NCI-H2081 (cell line): ENCODE data around the gene RAPGEF1.

Source experiments
- DNase-seq, 2 experiments: peaks; one replicate each; lab custom pipeline; 2025; lab: John Stamatoyannopoulos, UW

Gene RAPGEF1

GRCh38 chr9:131650254-131650653, 89.6 kb downstream of the RAPGEF1 start:
- DNase-seq: no peak

DNA sequence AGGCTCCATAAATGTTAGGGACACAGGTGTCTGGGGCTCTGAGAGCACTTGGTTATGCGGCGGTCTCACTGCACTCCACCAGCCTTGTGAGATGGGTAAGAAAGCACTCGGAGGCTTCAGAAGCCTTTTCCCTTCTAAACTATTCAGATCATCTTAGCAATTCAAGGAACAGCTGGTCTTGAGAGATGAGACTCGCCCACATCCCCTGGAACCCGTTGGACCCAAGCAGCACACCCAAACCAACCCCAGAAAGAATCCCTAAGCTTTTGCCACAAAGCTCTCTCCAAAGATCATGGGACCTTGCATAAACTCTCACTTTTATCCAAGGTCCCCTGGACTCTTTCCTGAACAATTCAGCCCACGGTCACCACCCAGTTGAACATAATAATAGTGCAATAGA, 90.2 kb downstream of the RAPGEF1 start:
- DNase-seq: no peak

- DNase-seq: no peak
Measured at GRCh38 chr9:131645078-131645776, 94.6 kb downstream of the RAPGEF1 start.

GRCh38 chr9:131642496-131643083, 97.3 kb downstream of the RAPGEF1 start:
- no peak for DNase-seq

DNA sequence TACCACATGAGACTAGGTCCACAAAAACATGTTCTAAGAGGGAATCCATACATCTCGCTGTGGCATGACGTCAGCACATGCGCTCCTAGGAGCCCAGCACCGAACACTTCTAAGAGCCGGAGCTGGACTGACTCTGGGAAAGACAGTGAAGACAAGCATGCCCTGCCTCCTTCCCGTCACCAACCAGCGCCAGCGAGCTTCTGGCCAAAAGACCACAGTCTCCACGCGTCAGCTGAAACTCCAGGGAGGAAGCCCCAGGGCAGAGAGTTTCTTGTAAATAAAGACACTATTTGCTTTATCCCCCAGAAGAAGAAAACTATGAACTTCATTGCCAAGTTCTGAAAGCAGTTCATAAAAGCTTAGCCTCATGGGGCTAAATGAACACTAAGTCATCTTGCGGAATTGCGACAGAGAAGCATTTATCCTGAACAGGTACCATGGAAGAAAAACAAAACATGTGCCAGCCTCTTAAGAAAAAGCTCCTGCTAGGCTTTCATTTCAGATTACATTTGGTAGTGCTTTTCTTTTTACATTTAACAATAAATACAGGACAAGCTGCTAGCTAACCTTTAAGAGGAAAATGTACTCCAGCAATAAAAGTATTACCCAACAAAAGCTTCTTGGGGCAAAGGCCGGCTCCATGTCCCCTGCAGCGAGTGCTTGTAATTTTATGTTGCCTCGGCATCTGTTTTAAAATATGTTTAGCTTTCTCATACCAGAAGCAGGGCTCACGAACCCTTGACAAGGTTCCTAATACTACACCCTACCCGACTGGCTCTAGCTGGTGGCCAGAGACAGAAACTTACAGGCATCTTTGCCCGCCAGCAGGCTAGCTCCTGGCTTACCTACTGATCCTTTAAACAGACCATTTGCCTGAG, 98.0 kb downstream of the RAPGEF1 start:
- no peak for DNase-seq

GRCh38 chr9:131640438-131641137, 99.3 kb downstream of the RAPGEF1 start:
- DNase-seq: no peak

DNA sequence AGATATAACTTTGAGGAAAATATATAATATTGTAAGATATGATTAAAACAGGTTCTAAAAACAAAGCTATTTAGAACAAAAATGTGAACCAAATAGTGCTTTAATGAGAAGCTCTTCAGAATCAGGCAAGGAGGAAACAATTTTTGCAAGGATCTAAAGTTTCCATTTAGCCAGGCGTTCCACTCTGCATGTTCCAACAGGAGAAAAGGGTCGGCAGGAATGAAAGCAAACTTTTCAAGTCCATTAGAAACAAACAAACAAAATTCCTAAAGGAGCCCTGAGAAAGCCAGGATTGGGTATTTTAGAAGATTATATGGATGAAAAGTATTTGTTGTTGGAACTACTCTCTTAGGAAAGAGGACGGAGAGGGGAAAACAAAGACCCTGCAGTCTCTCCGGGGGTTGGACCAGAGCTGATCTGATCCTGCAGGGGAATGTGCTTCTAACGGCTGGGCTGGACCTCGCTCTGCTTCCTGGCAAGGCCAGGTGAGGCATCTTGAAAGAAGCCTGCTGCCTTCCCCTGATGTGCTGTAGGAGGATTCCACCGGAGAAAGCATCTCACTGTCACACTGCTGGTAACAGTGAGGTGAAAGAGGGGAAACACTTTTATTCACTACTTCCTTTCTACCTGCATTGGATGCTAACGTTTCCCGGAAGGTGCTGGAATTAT, 100.0 kb downstream of the RAPGEF1 start:
- DNase-seq: no peak

DNA sequence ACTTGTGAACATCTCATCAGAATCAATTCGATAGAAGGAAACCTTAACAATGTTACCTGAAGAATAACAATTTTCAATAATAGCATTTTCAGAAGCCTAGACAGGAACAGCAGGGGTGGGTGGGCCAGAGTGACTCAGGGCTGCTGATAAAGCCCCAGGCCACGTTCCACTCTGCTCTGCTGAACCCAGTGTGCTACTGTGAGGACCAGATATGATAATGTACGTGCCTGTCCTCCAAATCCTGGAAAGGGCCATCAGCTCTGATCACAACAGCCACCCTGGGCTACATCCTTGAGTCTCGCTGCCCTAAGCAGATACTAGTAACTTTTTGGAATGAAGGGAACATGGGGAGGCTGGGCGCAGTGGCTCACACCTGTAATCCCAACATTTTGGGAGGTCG, 103.3 kb downstream of the RAPGEF1 start:
- no peak for DNase-seq

GRCh38 chr9:131635892-131636291, 104.0 kb downstream of the RAPGEF1 start:
- no peak for DNase-seq

DNA sequence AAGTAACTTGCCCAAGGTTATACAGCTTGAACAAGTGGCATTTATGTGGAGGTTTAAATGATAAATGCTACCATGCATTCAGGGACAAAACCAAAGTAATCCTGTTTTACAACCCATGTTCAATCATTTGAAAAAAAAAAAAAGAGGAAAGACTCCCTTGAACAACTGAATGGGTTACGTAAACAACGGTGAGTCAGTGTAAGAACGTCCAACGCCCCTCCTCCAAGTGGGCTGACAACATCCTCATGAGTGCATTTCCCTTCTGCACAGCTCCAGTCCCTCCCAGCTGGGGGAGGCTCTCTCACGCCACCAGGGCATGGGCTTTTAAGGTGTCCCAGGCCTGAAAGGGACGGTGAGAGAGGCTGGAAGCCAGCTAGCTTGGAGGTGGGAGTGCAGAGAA, 104.6 kb downstream of the RAPGEF1 start:
- no peak for DNase-seq

DNA sequence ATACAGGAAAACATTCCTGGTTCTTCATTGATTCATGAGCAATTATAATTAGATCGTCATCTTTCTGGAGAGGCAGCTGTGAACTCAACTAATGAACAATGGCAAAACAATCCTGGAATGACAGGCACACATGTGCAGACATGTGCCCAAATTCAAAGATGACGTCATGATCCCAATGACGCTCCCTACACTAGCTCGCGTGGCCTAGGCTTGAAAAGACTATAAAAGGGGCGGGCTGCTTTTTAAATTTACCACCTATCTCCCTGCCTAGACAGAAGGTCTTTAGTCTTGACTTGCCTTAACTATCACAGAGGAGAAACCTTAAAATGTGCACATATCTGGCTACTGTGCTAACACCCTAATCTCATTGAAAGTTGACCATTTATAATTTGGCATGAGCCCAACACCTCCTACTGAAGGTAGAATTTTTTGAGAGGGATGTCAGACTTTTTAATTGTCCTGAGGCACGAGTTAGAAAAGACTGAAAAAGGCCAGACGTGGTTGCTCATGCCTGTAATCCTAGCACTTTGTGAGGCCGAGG, 106.3 kb downstream of the RAPGEF1 start:
- DNase-seq: no peak

DNA sequence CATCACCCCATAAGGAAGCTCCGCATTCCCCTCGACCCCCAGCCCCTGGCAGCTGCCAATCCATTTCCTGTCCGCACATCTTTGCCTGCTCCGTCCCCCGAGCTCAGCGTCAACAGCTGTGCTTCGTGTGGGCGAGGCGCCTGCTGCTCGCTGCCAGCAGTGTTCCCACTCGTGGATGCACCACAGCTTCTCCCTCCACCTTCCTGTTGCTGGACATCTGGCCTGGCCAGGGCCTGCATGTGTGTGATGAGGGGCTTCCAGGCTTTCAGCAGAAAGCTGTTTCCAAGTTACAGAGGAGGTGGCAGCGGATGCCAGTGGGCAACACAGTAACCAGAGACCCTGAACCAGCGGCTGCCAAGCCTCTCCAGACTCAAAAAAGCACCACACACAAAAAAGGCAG, 108.6 kb downstream of the RAPGEF1 start:
- DNase-seq: no peak

- no peak for DNase-seq
Measured at GRCh38 chr9:131630205-131630831, 109.6 kb downstream of the RAPGEF1 start.

GRCh38 chr9:131629825-131630204, 110.1 kb downstream of the RAPGEF1 start:
- DNase-seq: no peak

DNA sequence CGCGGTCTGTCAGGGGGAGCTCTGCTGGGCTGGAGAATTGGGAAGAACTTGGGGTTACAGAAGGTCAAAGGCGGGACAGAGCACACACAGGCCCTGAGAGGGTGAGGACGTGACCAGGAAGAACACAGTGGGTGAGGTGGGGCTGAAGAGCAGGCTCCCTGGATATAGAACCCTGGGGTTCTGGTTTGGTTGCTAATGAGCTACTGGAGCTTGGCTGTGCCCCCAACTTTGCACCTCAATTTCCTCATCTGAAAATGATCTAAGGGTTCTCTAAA, 110.7 kb downstream of the RAPGEF1 start:
- no peak for DNase-seq

DNA sequence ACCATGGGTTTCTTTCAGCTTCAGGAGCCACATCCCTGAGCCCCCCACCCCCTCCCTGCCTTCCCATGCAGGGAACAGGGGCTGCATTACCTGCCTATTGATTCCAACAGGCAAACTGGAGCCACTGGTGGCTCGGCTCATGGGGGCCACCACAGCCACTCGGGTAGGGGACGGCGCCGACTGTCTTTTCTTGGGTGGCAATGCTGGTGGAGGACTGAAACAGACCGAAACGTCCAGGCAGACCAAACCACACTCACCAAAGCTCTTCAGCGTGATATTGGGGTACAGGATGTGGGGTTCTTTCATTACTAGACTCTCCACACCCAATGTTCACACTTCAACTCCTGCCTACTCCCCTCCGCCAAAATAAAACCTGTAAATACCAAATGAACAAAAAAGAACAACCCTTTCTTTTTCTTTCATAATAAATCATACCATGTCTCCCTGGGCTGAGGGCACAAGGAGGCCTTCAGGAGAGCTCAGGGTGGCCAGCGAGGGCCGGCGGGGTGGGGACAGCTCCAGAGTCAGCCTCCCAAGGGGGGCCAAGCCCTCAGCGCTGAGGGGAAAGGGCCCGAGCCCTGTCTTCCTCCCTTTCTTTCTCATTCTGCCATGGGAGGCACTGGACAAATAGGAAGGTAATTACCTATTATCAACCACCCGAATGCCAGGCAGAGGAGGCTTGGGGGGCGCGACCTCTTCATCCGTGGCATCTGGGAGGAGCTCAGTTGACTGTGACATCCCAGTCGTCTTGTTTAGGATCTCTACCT, 111.2 kb downstream of the RAPGEF1 start:
- no peak for DNase-seq

- no peak for DNase-seq
Measured at GRCh38 chr9:131627648-131628458, 112.0 kb downstream of the RAPGEF1 start.

DNA sequence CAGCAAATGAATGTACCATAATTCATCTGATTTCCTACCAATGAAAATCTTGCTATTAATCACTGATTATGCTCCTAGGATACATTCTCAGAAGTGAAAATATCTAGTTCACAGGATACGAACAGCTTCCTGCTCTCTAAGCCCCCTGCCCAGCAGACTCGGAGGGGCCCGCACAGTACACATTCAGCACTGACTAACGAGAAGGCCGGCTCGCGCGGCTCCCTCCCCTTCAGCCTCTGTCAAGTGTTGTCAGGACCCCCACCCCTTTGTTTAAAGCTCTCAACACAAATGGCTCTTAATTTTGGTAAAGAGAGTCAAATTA, 112.6 kb downstream of the RAPGEF1 start:
- no peak for DNase-seq

DNA sequence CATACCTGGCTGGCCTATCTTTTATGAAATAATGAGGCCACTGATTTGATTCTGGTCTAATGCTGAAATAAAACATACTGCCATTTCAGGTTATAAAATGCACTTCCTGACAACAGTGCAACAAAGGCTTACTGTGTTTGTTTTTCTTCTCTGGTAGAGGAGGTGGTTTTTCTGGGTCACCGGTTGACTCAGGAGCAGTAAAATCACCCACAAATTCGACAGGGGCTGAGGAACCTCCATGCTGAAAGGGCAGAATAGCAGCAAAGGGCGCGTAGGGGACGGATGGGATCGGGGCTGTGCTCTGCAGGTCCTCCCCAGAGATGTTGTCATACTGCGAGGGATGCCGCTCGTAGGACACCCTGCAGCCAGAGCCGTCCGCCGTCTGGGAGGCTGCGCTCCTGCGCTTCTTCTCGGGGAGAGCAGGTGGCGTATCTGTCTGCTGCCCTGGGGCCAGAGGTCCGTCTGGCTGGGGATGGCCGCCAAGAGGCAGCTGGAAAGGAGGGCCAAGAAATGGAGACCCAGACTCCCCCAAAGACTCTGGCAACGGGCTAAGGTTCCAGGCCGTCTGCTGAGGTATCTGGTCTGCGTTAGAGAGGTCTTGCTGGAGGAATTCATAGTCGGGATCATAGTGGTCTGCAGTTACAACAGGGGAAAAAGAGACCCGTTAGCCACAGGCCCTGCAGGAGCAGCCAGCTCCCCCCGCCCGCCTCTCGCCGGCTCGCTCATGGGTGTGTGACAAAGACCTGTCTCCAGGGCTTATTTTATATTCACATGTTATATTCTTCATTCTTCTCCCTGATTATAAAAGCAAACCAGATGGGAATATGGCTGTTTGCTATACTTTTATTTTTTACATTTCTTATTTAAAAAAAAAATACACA, 113.8 kb downstream of the RAPGEF1 start:
- no peak for DNase-seq
